ENCODE measurements around the gene RFX4. TPM values are rescaled to one million over a fixed set of nuclear protein-coding genes. Genes with fewer than 3 reads are reported as not detected.

RFX4 gene
- total RNA-seq, 2 donors from 2014 or later = not detected

DNA sequence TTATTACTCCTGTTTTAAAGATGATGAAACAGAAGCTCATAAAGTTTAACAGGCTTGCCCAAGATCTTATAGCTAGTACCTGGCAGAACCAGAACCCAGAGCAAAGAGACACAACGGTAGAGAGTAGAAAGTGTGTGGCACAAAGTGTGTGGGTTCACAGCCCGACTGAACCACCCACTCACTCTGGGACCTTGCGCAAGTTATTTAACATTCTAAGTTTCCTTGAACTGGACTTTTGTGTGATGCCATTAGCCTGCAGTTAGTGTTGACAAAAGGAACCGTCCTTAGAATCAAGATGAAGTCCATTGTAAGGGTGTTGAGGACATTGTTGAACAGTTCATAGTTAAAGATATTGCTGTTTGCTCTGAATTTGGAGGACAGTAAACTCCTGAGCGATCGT lies 161.8 kb downstream of the RFX4 start:
- Histone ChIP-seq H3K9me3 (no peaks in the 10 kb centered on the region), H3K27me3 (no peaks in the 10 kb centered on the region), H3K36me3 (no peaks in the 10 kb centered on the region), H3K4me1 (peaks cover 0 to 10% of the 10 kb centered on the region in 2 donors), H3K4me3 (no peak overlapping the region), H3K27ac (no peak overlapping the region)
- DNase-seq (ENCODE audit: low spot score) = no peak
- TF ChIP-seq CTCF (IDR thresholded peaks at IDR 0.05) = no peak

DNA sequence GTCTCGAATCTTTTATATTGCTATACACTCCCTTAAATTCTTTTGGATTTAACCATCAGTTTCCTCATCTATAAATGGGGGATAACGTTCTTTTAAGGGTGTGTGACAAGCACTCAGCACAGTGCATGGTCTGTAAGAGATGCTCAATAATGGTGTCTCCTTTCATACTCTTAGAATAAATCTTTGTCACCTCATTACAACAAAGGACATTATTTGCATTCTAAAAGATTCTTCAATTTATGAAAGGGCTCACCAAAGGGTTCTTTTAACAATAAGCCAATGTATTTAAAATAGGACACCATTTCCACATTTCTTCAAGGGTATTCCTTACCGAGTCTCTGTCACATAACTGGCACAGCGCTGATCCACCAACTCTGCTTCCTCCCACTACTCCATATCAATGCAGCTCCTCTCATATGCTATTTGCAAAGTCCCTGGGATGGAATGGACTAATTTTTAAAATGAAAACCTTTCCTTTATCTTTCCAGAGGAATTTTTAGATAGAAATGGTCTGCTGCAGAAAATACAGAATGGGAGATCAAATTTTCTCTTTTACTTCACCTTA lies 162.5 kb downstream of the RFX4 start:
- DNase-seq (ENCODE audit: low spot score) = no peak
- Histone ChIP-seq H3K9me3 (no peaks in the 10 kb centered on the region), H3K27ac (no peak overlapping the region), H3K27me3 (no peaks in the 10 kb centered on the region), H3K36me3 (no peaks in the 10 kb centered on the region), H3K4me3 (no peak overlapping the region), H3K4me1 (peaks cover 0 to 4% of the 10 kb centered on the region in 2 donors)
- no peak for TF ChIP-seq CTCF (IDR thresholded peaks at IDR 0.05)

GRCh38 chr12:106747973-106748436 lies 165.2 kb downstream of the RFX4 start:
- no peaks in the 10 kb centered on the region for H3K36me3 ChIP-seq
- no peak for TF ChIP-seq CTCF (IDR thresholded peaks at IDR 0.05)
- no peak overlapping the region for H3K27ac ChIP-seq
- DNase-seq (ENCODE audit: low spot score) = no peak
- H3K4me1 ChIP-seq = no peaks in the 10 kb centered on the region
- no peak overlapping the region for H3K4me3 ChIP-seq
- no peaks in the 10 kb centered on the region for H3K9me3 ChIP-seq
- no peaks in the 10 kb centered on the region for H3K27me3 ChIP-seq

- no peak for TF ChIP-seq CTCF (IDR thresholded peaks at IDR 0.05)
- H3K4me3 ChIP-seq = no peak overlapping the region
- DNase-seq (ENCODE audit: low spot score) = no peak
- H3K4me1 ChIP-seq = no peaks in the 10 kb centered on the region
- no peaks in the 10 kb centered on the region for H3K27me3 ChIP-seq
- H3K27ac ChIP-seq = no peak overlapping the region
- H3K36me3 ChIP-seq = no peaks in the 10 kb centered on the region
- H3K9me3 ChIP-seq = no peaks in the 10 kb centered on the region
Observed at GRCh38 chr12:106750524-106750923, 167.7 kb downstream of the RFX4 start.

GRCh38 chr12:106753526-106753925 lies 170.7 kb downstream of the RFX4 start:
- Histone ChIP-seq H3K9me3 (no peaks in the 10 kb centered on the region), H3K4me1 (peaks cover 0 to 15% of the 10 kb centered on the region in 2 donors), H3K36me3 (no peaks in the 10 kb centered on the region), H3K27ac (no peak overlapping the region), H3K4me3 (no peak overlapping the region), H3K27me3 (no peaks in the 10 kb centered on the region)
- TF ChIP-seq CTCF (IDR thresholded peaks at IDR 0.05) = no peak
- DNase-seq (ENCODE audit: low spot score) = no peak

DNA sequence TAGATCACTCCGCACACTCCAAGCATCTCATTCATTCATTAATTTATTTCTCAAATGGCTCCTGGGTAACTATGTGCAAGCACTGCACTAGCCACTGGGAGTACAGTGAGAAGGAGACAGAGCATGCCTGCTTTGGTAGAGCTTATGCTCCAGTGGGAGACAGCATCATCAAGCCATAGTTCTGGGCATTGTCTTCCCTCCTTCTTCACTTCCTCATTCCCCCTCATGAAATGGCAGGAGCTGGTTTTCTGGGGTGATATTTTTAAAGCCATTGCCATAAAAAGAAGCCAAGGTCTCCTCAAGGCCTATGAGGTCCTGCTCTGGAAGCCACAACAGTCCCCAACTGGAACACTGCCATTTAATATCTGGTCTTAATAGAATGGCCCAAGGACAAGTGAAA lies 171.5 kb downstream of the RFX4 start:
- no peaks in the 10 kb centered on the region for H3K36me3 ChIP-seq
- TF ChIP-seq CTCF (IDR thresholded peaks at IDR 0.05) = no peak
- DNase-seq (ENCODE audit: low spot score) = no peak
- H3K27ac ChIP-seq = no peak overlapping the region
- H3K4me3 ChIP-seq = no peak overlapping the region
- H3K27me3 ChIP-seq = no peaks in the 10 kb centered on the region
- H3K9me3 ChIP-seq = no peaks in the 10 kb centered on the region
- H3K4me1 ChIP-seq = peaks cover 0 to 23% of the 10 kb centered on the region in 2 donors

Measured in right atrium auricular region (tissue), 2 donors.